Liver (tissue), 9 donors: ENCODE results near the gene IPPK. TPM values are rescaled to one million over a fixed set of nuclear protein-coding genes. Genes with fewer than 3 reads are reported as not detected.

Experiments used
- DNase-seq: peaks from one replicate; pipeline ENCODE4 v3.0.0-alpha.2; 2017; ENCODE audit warnings: low spot score
- H3K27ac ChIP-seq, 2 donors: one replicate each; pipeline ENCODE4 v1.7.0; 2013; ENCODE audit warnings: inconsistent platforms in 2 of 2, low read length in 2 of 2, control low read depth in 1 of 2, low read depth in 1 of 2, mild to moderate bottlenecking in 1 of 2
- H3K27me3 ChIP-seq, 4 donors: one replicate each; pipeline versions ENCODE4 v1.6.1 to v1.7.0; 2013; ENCODE audit warnings: low read length in 3 of 4, inconsistent platforms in 1 of 4, mild to moderate bottlenecking in 1 of 4, moderate library complexity in 1 of 4; ENCODE audit not compliant: control insufficient read depth in 4 of 4, insufficient read depth in 4 of 4
- H3K36me3 ChIP-seq, 4 donors: one replicate each; pipeline versions ENCODE4 v1.6.1 to v1.7.0; 2013; ENCODE audit warnings: low read length in 3 of 4, mild to moderate bottlenecking in 3 of 4, low read depth in 1 of 4, moderate library complexity in 1 of 4; ENCODE audit not compliant: control insufficient read depth in 4 of 4, insufficient read depth in 3 of 4
- H3K4me1 ChIP-seq, 4 donors: one replicate each; pipeline versions ENCODE4 v1.6.1 to v1.7.0; 2013; ENCODE audit warnings: low read length in 3 of 4, mild to moderate bottlenecking in 3 of 4, moderate library complexity in 1 of 4; ENCODE audit not compliant: control insufficient read depth in 4 of 4, insufficient read depth in 4 of 4
- H3K4me3 ChIP-seq, 3 donors: one replicate each; pipeline versions ENCODE4 v1.6.1 to v1.7.0; 2013; ENCODE audit warnings: low read length in 3 of 3, control low read depth in 1 of 3, low read depth in 1 of 3, mild to moderate bottlenecking in 1 of 3
- H3K9ac ChIP-seq, 2 donors: one replicate each; pipeline ENCODE4 v1.7.0; 2013; ENCODE audit warnings: low read length in 2 of 2, mild to moderate bottlenecking in 2 of 2, moderate library complexity in 2 of 2, control low read depth in 1 of 2, low read depth in 1 of 2
- H3K9me3 ChIP-seq, 4 donors: one replicate each; pipeline versions ENCODE4 v1.6.1 to v1.7.0; 2013; ENCODE audit warnings: low read length in 3 of 4; ENCODE audit not compliant: control insufficient read depth in 4 of 4
- ATF3 ChIP-seq: IDR thresholded peaks from 2 replicates; pipeline ENCODE4 v1.6.1; 2016; ENCODE audit warnings: antibody characterized with exemption
- EGR1 ChIP-seq, 2 donors: IDR thresholded peaks; 2 replicates each; pipeline ENCODE4 v1.6.1; 2016 to 2018; ENCODE audit warnings: antibody characterized with exemption in 2 of 2, low read depth in 2 of 2
- FOXA1 ChIP-seq: IDR thresholded peaks from 2 replicates; pipeline ENCODE4 v1.6.1; 2016; ENCODE audit warnings: antibody characterized with exemption
- FOXA2 ChIP-seq: IDR thresholded peaks from 2 replicates; pipeline ENCODE4 v1.6.1; 2016; ENCODE audit warnings: antibody characterized with exemption
- GABPA ChIP-seq, 2 donors: IDR thresholded peaks in 1 of 2; conservative IDR thresholded peaks in 1 of 2; 2 replicates each; pipeline ENCODE4 v1.6.1; 2016; ENCODE audit warnings: antibody characterized with exemption in 2 of 2, mild to moderate bottlenecking in 1 of 2, moderate library complexity in 1 of 2
- HNF4A ChIP-seq, 2 donors: conservative IDR thresholded peaks; 2 replicates each; pipeline ENCODE4 v1.6.1; 2016; ENCODE audit warnings: antibody characterized with exemption in 2 of 2, mild to moderate bottlenecking in 2 of 2
- HNF4G ChIP-seq: IDR thresholded peaks from 2 replicates; pipeline ENCODE4 v1.6.1; 2016; ENCODE audit warnings: antibody characterized with exemption
- MAX ChIP-seq: IDR thresholded peaks from 2 replicates; pipeline ENCODE4 v1.6.1; 2016; ENCODE audit warnings: antibody characterized with exemption
- NR2F2 ChIP-seq: IDR thresholded peaks from 2 replicates; pipeline ENCODE4 v1.6.1; 2016; ENCODE audit warnings: antibody characterized with exemption
- RAD21 ChIP-seq, 2 donors: IDR thresholded peaks; 2 replicates each; pipeline ENCODE4 v1.6.1; 2016; ENCODE audit warnings: antibody characterized with exemption in 2 of 2, mild to moderate bottlenecking in 2 of 2
- RXRA ChIP-seq, 2 donors: IDR thresholded peaks; 2 replicates each; pipeline ENCODE4 v1.6.1; 2017 to 2018; ENCODE audit warnings: antibody characterized with exemption in 2 of 2, mild to moderate bottlenecking in 1 of 2
- SP1 ChIP-seq: IDR thresholded peaks from 2 replicates; pipeline ENCODE4 v1.6.1; 2018; ENCODE audit warnings: antibody characterized with exemption, mild to moderate bottlenecking
- TAF1 ChIP-seq: conservative IDR thresholded peaks from 2 replicates; pipeline ENCODE4 v1.6.1; 2016; ENCODE audit warnings: antibody characterized with exemption, mild to moderate bottlenecking
- YY1 ChIP-seq: IDR thresholded peaks from 2 replicates; pipeline ENCODE4 v1.6.1; 2016; ENCODE audit warnings: antibody characterized with exemption, mild to moderate bottlenecking
- ZBTB33 ChIP-seq: IDR thresholded peaks from 2 replicates; pipeline ENCODE4 v1.6.1; 2016; ENCODE audit warnings: antibody characterized with exemption
- WGBS: extraction: QIAGEN DNeasy Blood & Tissue Kit; methylation state at CpG from one replicate; pipeline ENCODE4 v1.1.7; 2013; 5-methylcytosine and 5-hydroxymethylcytosine counted together
- polyA plus RNA-seq, 2 donors: library from polyadenylated mRNA; stranded (reverse) in 1 of 2; unstranded in 1 of 2; fragments of 200-250 nt in 1 of 2; fragments of >200 nt in 1 of 2; fragmentation: Nextera tagmentation in 1 of 2; extraction: Ambion mirVana in 1 of 2; gene quantifications; one replicate each; pipeline versions ENCODE4 v1.2.1 to v1.2.3, GENCODE V29; 2013 to 2015
- total RNA-seq, 2 donors: library from RNA; depleted of rRNA; stranded (reverse); fragments of >200 nt; gene quantifications; one replicate each; pipeline ENCODE4 v1.2.3, GENCODE V29; 2014
- donor health status: healthy.
- donor health status: healthy.
- donor health status: healthy.
- donor health status: healthy.
- donor health status: healthy.

Gene IPPK
- total and polyA plus RNA-seq, 4 donors: 2.1 to 5.9 (median 3.6) TPM

GRCh38 chr9:92616199-92616641, 53.7 kb downstream of the IPPK start:
- Histone ChIP-seq H3K27me3 (no peaks in the 10 kb centered on the region), H3K4me3 (no peak overlapping the region), H3K4me1 (peaks cover 5 to 37% (median 31%) of the 10 kb centered on the region in 4 donors), H3K9ac (peak overlapping the region in 1 of 2 donors; percentile 86), H3K9me3 (no peaks in the 10 kb centered on the region), H3K27ac (peak overlapping the region; percentile 83 to 86), H3K36me3 (peaks cover 3 to 8% (median 4%) of the 10 kb centered on the region in 4 donors)
- TF ChIP-seq RXRA (IDR thresholded peaks at IDR 0.05) (no peak), FOXA2 (no peak), YY1 (no peak), TAF1 (no peak), SP1 (no peak), ZBTB33 (no peak), FOXA1 (no peak)
- WGBS: 60% methylated on average over 11 of the region's 11 CpGs
- DNase-seq: no peak

GRCh38 chr9:92615790-92616189, 54.1 kb downstream of the IPPK start:
- TF ChIP-seq SP1 (peak; percentile 66), HNF4G (peak; percentile 43), HNF4A (conservative IDR thresholded peaks at IDR 0.05) (peak; percentile 57 to 78), RXRA (IDR thresholded peaks at IDR 0.05) (no peak)
- Histone ChIP-seq H3K36me3 (peaks cover 3 to 8% (median 4%) of the 10 kb centered on the region in 4 donors), H3K4me3 (no peak overlapping the region), H3K27me3 (no peaks in the 10 kb centered on the region), H3K4me1 (peaks cover 5 to 37% (median 31%) of the 10 kb centered on the region in 4 donors), H3K9me3 (no peaks in the 10 kb centered on the region), H3K27ac (peak overlapping the region; percentile 83 to 86), H3K9ac (peak overlapping the region in 1 of 2 donors; percentile 66)
- 62% methylated on average over 13 of the region's 13 CpGs for WGBS
- DNase-seq: no peak

GRCh38 chr9:92614763-92615461, 55.0 kb downstream of the IPPK start:
- Histone ChIP-seq H3K27me3 (no peaks in the 10 kb centered on the region), H3K36me3 (peaks cover 3 to 8% (median 4%) of the 10 kb centered on the region in 4 donors), H3K9ac (no peak overlapping the region), H3K27ac (no peak overlapping the region), H3K4me3 (no peak overlapping the region), H3K9me3 (no peaks in the 10 kb centered on the region), H3K4me1 (peaks cover 5 to 37% (median 31%) of the 10 kb centered on the region in 4 donors)
- WGBS: 89% methylated on average over 17 of the region's 17 CpGs
- no peak for DNase-seq
- TF ChIP-seq MAX (no peak), ATF3 (no peak), YY1 (no peak), TAF1 (no peak), GABPA (IDR thresholded peaks at IDR 0.05 in 1 of 2, conservative IDR thresholded peaks at IDR 0.05 in 1 of 2) (no peak), HNF4A (conservative IDR thresholded peaks at IDR 0.05) (no peak), RAD21 (IDR thresholded peaks at IDR 0.05) (no peak), EGR1 (IDR thresholded peaks at IDR 0.05; ENCODE audit: low read depth in 2 of 2) (no peak), NR2F2 (no peak), HNF4G (no peak)
